IMR-90 (cell line): Measurements from ENCODE around the gene EDEM3. TPM values are rescaled to one million over a fixed set of nuclear protein-coding genes. Genes with fewer than 3 reads are reported as not detected.

Experiments used
- ATAC-seq: fragments of 200-7000 bp; cut with Tn5 transposase; 2 replicates; pipeline ENCODE4 v1.9.1; 2020; ENCODE audit warnings: low read depth, mild to moderate bottlenecking, moderate library complexity
- BruUV-seq: library from RNA; stranded (reverse); fragments of 400-500 nt; replicated peaks from 2 replicates; lab custom pipeline; 2021; lab: Mats Ljungman, UMichigan
- CTCF ChIA-PET: fragments of 300-600 bp; formaldehyde crosslinking; extraction: SDS; loops from one replicate; lab custom pipeline; 2021; ENCODE audit warnings: antibody characterized with exemption; lab: Yijun Ruan, JAX
- POLR2A ChIA-PET: fragments of 300-600 bp; sonication (Branson Sonifier 250); formaldehyde crosslinking; loops from one replicate; lab custom pipeline; 2022; ENCODE audit warnings: antibody characterized with exemption; ENCODE audit not compliant: unreplicated experiment; lab: Charles Lee
- DNase-seq: peaks from one replicate; pipeline ENCODE4 v3.0.0; 2013
- H2AFZ ChIP-seq: replicated peaks from 2 replicates; pipeline ENCODE3; 2013; ENCODE audit warnings: low read length, mild to moderate bottlenecking; ENCODE audit not compliant: poor library complexity
- H2AK5ac ChIP-seq: 2 replicates; pipeline ENCODE4 v1.6.1; 2013; ENCODE audit warnings: low read depth, low read length, inconsistent platforms
- H2AK9ac ChIP-seq: replicated peaks from 2 replicates; pipeline ENCODE3; 2013; ENCODE audit warnings: mild to moderate bottlenecking, low read depth, low read length, moderate library complexity; ENCODE audit not compliant: poor library complexity
- H2BK120ac ChIP-seq: 2 replicates; pipeline ENCODE4 v1.6.1; 2013; ENCODE audit warnings: low read depth, low read length, inconsistent platforms
- H2BK15ac ChIP-seq: 3 replicates; pipeline ENCODE4 v1.6.1; 2013; ENCODE audit warnings: low read depth, low read length, inconsistent platforms
- H2BK20ac ChIP-seq: 2 replicates; pipeline ENCODE4 v1.6.1; 2013; ENCODE audit warnings: low read depth, mild to moderate bottlenecking, inconsistent platforms, low read length, moderate library complexity
- H2BK5ac ChIP-seq: 2 replicates; pipeline ENCODE4 v1.6.1; 2013; ENCODE audit warnings: mild to moderate bottlenecking, low read depth, low read length, inconsistent platforms; ENCODE audit not compliant: poor library complexity, severe bottlenecking
- H3K14ac ChIP-seq: replicated peaks from 2 replicates; pipeline ENCODE4 v1.6.1; 2013; ENCODE audit warnings: low read depth, low read length, inconsistent platforms
- H3K18ac ChIP-seq: 2 replicates; pipeline ENCODE4 v1.6.1; 2013; ENCODE audit warnings: low read depth, low read length, control low read depth
- H3K23ac ChIP-seq: 2 replicates; pipeline ENCODE4 v1.6.1; 2013; ENCODE audit warnings: low read depth, low read length, inconsistent platforms
- H3K27ac ChIP-seq: 2 replicates; pipeline ENCODE4 v1.5.1; 2013; ENCODE audit warnings: mild to moderate bottlenecking, control low read depth, low read length; ENCODE audit not compliant: insufficient read depth
- H3K27me3 ChIP-seq: 2 replicates; pipeline ENCODE4 v1.6.1; 2013; ENCODE audit warnings: low read length; ENCODE audit not compliant: control insufficient read depth, insufficient read depth
- H3K36me3 ChIP-seq: 2 replicates; pipeline ENCODE4 v1.6.1; 2013; ENCODE audit warnings: low read length, mixed read lengths; ENCODE audit not compliant: control insufficient read depth, insufficient read depth
- H3K4ac ChIP-seq: 2 replicates; pipeline ENCODE4 v1.6.1; 2013; ENCODE audit warnings: low read depth, low read length, inconsistent platforms
- H3K4me1 ChIP-seq: 2 replicates; pipeline ENCODE4 v1.6.1; 2013; ENCODE audit warnings: low read length, mixed read lengths; ENCODE audit not compliant: control insufficient read depth, insufficient read depth
- H3K4me2 ChIP-seq: 2 replicates; pipeline ENCODE4 v1.6.1; 2013; ENCODE audit warnings: low read depth, mild to moderate bottlenecking, control low read depth, low read length, moderate library complexity
- H3K4me3 ChIP-seq: 2 replicates; pipeline ENCODE4 v1.5.1; 2013; ENCODE audit warnings: low read depth, mild to moderate bottlenecking, control low read depth, low read length, moderate library complexity; ENCODE audit not compliant: insufficient read depth
- H3K56ac ChIP-seq: 2 replicates; pipeline ENCODE4 v1.6.1; 2013; ENCODE audit warnings: low read length, inconsistent platforms; ENCODE audit not compliant: insufficient read depth; ENCODE audit errors: extremely low read depth
- H3K79me1 ChIP-seq, 2 experiments: 2 replicates each; pipeline ENCODE4 v1.6.1; 2013; ENCODE audit warnings: low read length in 2 of 2, inconsistent platforms in 1 of 2, low read depth in 1 of 2
- H3K9ac ChIP-seq: 2 replicates; pipeline ENCODE4 v1.6.1; 2013; ENCODE audit warnings: low read depth, low read length, control low read depth
- H3K9me1 ChIP-seq: 2 replicates; pipeline ENCODE4 v1.6.1; 2013; ENCODE audit warnings: low read length, inconsistent platforms; ENCODE audit not compliant: insufficient read depth
- H3K9me3 ChIP-seq: 2 replicates; pipeline ENCODE4 v1.6.1; 2013; ENCODE audit warnings: low read length; ENCODE audit not compliant: control insufficient read depth, insufficient read depth
- H4K20me1 ChIP-seq: 2 replicates; pipeline ENCODE4 v1.6.1; 2013; ENCODE audit warnings: low read length, inconsistent platforms; ENCODE audit not compliant: insufficient read depth
- H4K5ac ChIP-seq: 2 replicates; pipeline ENCODE4 v1.6.1; 2013; ENCODE audit warnings: mild to moderate bottlenecking, low read depth, low read length, control low read depth
- H4K8ac ChIP-seq, 2 experiments: 2 replicates each; pipeline ENCODE4 v1.6.1; 2013; ENCODE audit warnings: low read depth in 2 of 2, low read length in 2 of 2, control low read depth in 1 of 2, inconsistent platforms in 1 of 2
- H4K91ac ChIP-seq: 2 replicates; pipeline ENCODE4 v1.6.1; 2013; ENCODE audit warnings: low read depth, low read length, inconsistent platforms; ENCODE audit not compliant: insufficient read depth
- CHD1 ChIP-seq: IDR thresholded peaks from 2 replicates; pipeline ENCODE4 v1.6.1; 2012; ENCODE audit warnings: low read depth, low read length, improper control_type of control experiment
- CTCF ChIP-seq: conservative IDR thresholded peaks from 2 replicates; pipeline ENCODE4 v1.5.1; 2012; ENCODE audit warnings: mild to moderate bottlenecking, low read depth, low read length, improper control_type of control experiment
- ELK1 ChIP-seq: fragments of 150-350 bp; IDR thresholded peaks from 2 replicates; pipeline ENCODE4 v1.6.1; 2016; ENCODE audit warnings: low read depth, mild to moderate bottlenecking, low read length, moderate library complexity, borderline replicate concordance
- FOS ChIP-seq: fragments of 150-350 bp; IDR thresholded peaks from 2 replicates; pipeline ENCODE4 v1.6.1; 2016; ENCODE audit warnings: low read depth, low read length
- MAFK ChIP-seq: IDR thresholded peaks from 2 replicates; pipeline ENCODE4 v1.6.1; 2012; ENCODE audit warnings: low read depth, low read length, improper control_type of control experiment
- NFE2L2 ChIP-seq: fragments of 150-350 bp; IDR thresholded peaks from 2 replicates; pipeline ENCODE4 v1.6.1; 2016; ENCODE audit warnings: low read depth, mild to moderate bottlenecking, low read length
- POLR2A ChIP-seq: IDR thresholded peaks from 2 replicates; pipeline ENCODE4 v1.6.1; 2012; ENCODE audit warnings: mild to moderate bottlenecking, low read depth, low read length
- RFX5 ChIP-seq: IDR thresholded peaks from 2 replicates; pipeline ENCODE4 v1.8.0; 2012; ENCODE audit warnings: low read depth, mild to moderate bottlenecking, low read length, moderate library complexity
- USF2 ChIP-seq: fragments of 150-350 bp; IDR thresholded peaks from 2 replicates; pipeline ENCODE4 v1.6.1; 2017; ENCODE audit warnings: mild to moderate bottlenecking, antibody characterized with exemption, low read length, low read depth
- dilution Hi-C: fragments of 300-500 bp; cut with HindIII; formaldehyde crosslinking; loops from one replicate; pipeline ENCODE4 v1.14.3; 2018; ENCODE audit warnings: low sequenced_read_pairs; ENCODE audit not compliant: unreplicated experiment
- in situ Hi-C: fragments of 300-500 bp; cut with MboI; formaldehyde crosslinking; loops from 3 replicates; pipeline ENCODE4 v1.14.3; 2019; ENCODE audit warnings: low sequenced_read_pairs, inconsistent platforms, mixed read lengths
- intact Hi-C: fragments of 100-400 bp; cut with micrococcal nuclease; formaldehyde crosslinking; loops from 2 replicates; pipeline ENCODE4 v1.10.0; 2022
- polyA plus RNA-seq, 3 experiments: library from polyadenylated mRNA; depleted of rRNA; stranded (reverse); fragments of >200 nt; gene quantifications; 2 replicates each; pipeline ENCODE4 v1.2.3, GENCODE V29; 2012; ENCODE audit warnings: low replicate concordance in 1 of 3
- total RNA-seq: library from RNA; depleted of rRNA; stranded (reverse); fragments of >200 nt; gene quantifications from 2 replicates; pipeline ENCODE4 v1.2.3, GENCODE V29; 2012

Gene EDEM3
- total and polyA plus RNA-seq, 2 of the 4 experiments (the other 2 are of a cell fraction): 17.5 to 29.9 TPM

- Histone ChIP-seq H3K56ac (no peak overlapping the region), H3K4me1 (no peaks in the 10 kb centered on the region), H2AK9ac (no peak overlapping the region), H3K4me2 (no peak overlapping the region), H2BK5ac (no peak overlapping the region), H3K27me3 (no peaks in the 10 kb centered on the region), H2BK15ac (no peak overlapping the region), H4K20me1 (no peaks in the 10 kb centered on the region), H4K91ac (no peak overlapping the region), H3K9me1 (no peaks in the 10 kb centered on the region; the same call in 1 of the 2 replicates), H4K5ac (no peak overlapping the region), H3K9me3 (no peaks in the 10 kb centered on the region), H3K9ac (no peak overlapping the region), H2BK20ac (no peak overlapping the region), H3K27ac (no peak overlapping the region), H4K8ac (no peak overlapping the region), H2AK5ac (no peak overlapping the region), H3K4ac (no peak overlapping the region), H3K4me3 (no peak overlapping the region), H2BK120ac (no peak overlapping the region), H3K14ac (no peak overlapping the region), H3K18ac (no peak overlapping the region), H3K23ac (no peak overlapping the region), H3K79me1 (no peaks in the 10 kb centered on the region; a peak in 1 of 4 replicates), H2AFZ (no peak overlapping the region), H3K36me3 (peaks cover 16% of the 10 kb centered on the region)
- POLR2A ChIA-PET: no interaction called here
- no TSS peak for BruUV-seq
- dilution Hi-C loops: no loop called here
- intact Hi-C loops: no loop called here
- no peak for DNase-seq
- ATAC-seq: no peak
- in situ Hi-C loops: loop anchor here (25.0 kb wide), 2 partner anchors 1653 to 1822 kb away; no protein-coding TSS in a partner anchor
- CTCF ChIA-PET: no interaction called here
- TF ChIP-seq RFX5 (no peak), CHD1 (no peak), USF2 (no peak), ELK1 (no peak), NFE2L2 (no peak), MAFK (no peak), FOS (no peak), POLR2A (no peak), CTCF (no peak)
Measured at GRCh38 chr1:184709418-184709817, 45.2 kb downstream of the EDEM3 start.
